ENCODE results near the gene CDKL1. TPM values are rescaled to one million over a fixed set of nuclear protein-coding genes. Genes with fewer than 3 reads are reported as not detected.

Gene CDKL1
- total and polyA plus RNA-seq, 2 of the 13 experiments (the other 11 are each of a cell fraction or from before 2014, with no cell fraction given), result 4.4 to 5.1 TPM

DNA sequence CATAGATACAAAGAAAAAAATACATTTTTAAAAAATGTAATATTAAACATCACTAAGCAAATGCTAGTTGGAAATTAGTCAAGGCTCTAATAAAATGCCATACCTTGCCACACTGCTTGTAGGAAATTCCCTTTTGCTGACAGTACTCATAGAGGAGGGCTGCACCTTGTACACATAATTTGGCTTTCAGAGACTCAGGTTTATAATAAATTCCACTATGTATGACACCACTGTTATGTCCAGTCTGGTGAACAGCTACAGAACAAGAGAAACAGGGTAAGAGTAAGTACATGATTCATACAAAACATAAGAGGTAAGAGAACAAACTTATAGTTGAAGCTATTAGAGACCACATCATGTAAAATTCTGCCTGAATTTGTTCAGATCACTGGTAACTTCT, 94.8 kb downstream of the CDKL1 start (continued):
- TF ChIP-seq JUNB (CRISPR knock-in tag; IDR thresholded peaks at IDR 0.05; ENCODE audit: borderline replicate concordance) (no peak), NFKBIZ (CRISPR knock-in tag; IDR thresholded peaks at IDR 0.05) (no peak)
- TF ChIP-seq, protein P1, sequence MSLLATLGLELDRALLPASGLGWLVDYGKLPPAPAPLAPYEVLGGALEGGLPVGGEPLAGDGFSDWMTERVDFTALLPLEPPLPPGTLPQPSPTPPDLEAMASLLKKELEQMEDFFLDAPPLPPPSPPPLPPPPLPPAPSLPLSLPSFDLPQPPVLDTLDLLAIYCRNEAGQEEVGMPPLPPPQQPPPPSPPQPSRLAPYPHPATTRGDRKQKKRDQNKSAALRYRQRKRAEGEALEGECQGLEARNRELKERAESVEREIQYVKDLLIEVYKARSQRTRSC (CRISPR knock-in tag; IDR thresholded peaks at IDR 0.05; ENCODE audit: low read depth), result no peak

- POLR2A ChIA-PET, result no interaction called here
Measured at GRCh38 chr14:50299585-50299984, 97.1 kb downstream of the CDKL1 start.

GRCh38 chr14:50290306-50290705, 106.4 kb downstream of the CDKL1 start:
- no peaks in the 10 kb centered on the region for H3K9me3 ChIP-seq (ENCODE audit: low read length)
- H3K27ac ChIP-seq (ENCODE audit: extremely low read length, insufficient read depth, low read length), result no peak overlapping the region
- WGBS (ENCODE audit: low lambda C conversion rate), result 80% methylated on average over 5 of the region's 5 CpGs
- intact Hi-C loops (cut with micrococcal nuclease; ENCODE audit: unreplicated experiment) (no loop called here), in situ Hi-C loops (cut with HindIII; ENCODE audit: extremely low pct_ligation_motif_present, low pct_unique_long_range_greater_than_20kb) (no loop called here)
- FAIRE-seq (no peak), ATAC-seq (no peak), DNase-seq (ENCODE audit: low spot score) (no peak)
- BruUV-seq (replicated peaks), result no TSS peak
- H3K4me3 ChIP-seq (replicated peaks in 1 of 3; ENCODE audit: insufficient read depth in 1 of 3, low read depth in 2 of 3, low read length in 3 of 3), result no peak overlapping the region
- H3K4me2 ChIP-seq (ENCODE audit: low read depth, low read length), result no peak overlapping the region
- CTCF ChIA-PET (ENCODE audit: low intra/inter-chr PET ratio, low total read pairs), result no interaction called here
- H3K9ac ChIP-seq (ENCODE audit: insufficient read depth, low read depth, low read length), result no peak overlapping the region
- H3K36me3 ChIP-seq (replicated peaks in 1 of 2; ENCODE audit: control insufficient read depth in 1 of 2, insufficient read depth in 2 of 2, low read length in 2 of 2), result peaks cover 0 to 3% of the 10 kb centered on the region in 2 experiments; a peak in 2 of 5 replicates
- POLR2A ChIA-PET, result no interaction called here
- no peak overlapping the region for H2AFZ ChIP-seq (ENCODE audit: low read length)
- no peaks in the 10 kb centered on the region for H3K27me3 ChIP-seq (ENCODE audit: control insufficient read depth in 1 of 2, insufficient read depth in 2 of 2, low read length in 2 of 2)
- no peaks in the 10 kb centered on the region for H4K20me1 ChIP-seq (ENCODE audit: insufficient read depth, low read length)
- no peaks in the 10 kb centered on the region for H3K79me2 ChIP-seq (ENCODE audit: insufficient read depth, low read length)
- H3K4me1 ChIP-seq (ENCODE audit: insufficient read depth, low read length), result no peaks in the 10 kb centered on the region
- TF ChIP-seq ZNF354B (CRISPR knock-in tag; IDR thresholded peaks at IDR 0.05) (no peak), HMGA1 (CRISPR knock-in tag; conservative IDR thresholded peaks at IDR 0.05) (no peak), ZBTB20 (CRISPR knock-in tag; IDR thresholded peaks at IDR 0.05; ENCODE audit: borderline replicate concordance, low read depth) (no peak), FOXO1 (CRISPR knock-in tag; IDR thresholded peaks at IDR 0.05) (no peak), ZNF773 (CRISPR knock-in tag; IDR thresholded peaks at IDR 0.05; ENCODE audit: borderline replicate concordance) (no peak)
- TF ChIP-seq, protein P2, sequence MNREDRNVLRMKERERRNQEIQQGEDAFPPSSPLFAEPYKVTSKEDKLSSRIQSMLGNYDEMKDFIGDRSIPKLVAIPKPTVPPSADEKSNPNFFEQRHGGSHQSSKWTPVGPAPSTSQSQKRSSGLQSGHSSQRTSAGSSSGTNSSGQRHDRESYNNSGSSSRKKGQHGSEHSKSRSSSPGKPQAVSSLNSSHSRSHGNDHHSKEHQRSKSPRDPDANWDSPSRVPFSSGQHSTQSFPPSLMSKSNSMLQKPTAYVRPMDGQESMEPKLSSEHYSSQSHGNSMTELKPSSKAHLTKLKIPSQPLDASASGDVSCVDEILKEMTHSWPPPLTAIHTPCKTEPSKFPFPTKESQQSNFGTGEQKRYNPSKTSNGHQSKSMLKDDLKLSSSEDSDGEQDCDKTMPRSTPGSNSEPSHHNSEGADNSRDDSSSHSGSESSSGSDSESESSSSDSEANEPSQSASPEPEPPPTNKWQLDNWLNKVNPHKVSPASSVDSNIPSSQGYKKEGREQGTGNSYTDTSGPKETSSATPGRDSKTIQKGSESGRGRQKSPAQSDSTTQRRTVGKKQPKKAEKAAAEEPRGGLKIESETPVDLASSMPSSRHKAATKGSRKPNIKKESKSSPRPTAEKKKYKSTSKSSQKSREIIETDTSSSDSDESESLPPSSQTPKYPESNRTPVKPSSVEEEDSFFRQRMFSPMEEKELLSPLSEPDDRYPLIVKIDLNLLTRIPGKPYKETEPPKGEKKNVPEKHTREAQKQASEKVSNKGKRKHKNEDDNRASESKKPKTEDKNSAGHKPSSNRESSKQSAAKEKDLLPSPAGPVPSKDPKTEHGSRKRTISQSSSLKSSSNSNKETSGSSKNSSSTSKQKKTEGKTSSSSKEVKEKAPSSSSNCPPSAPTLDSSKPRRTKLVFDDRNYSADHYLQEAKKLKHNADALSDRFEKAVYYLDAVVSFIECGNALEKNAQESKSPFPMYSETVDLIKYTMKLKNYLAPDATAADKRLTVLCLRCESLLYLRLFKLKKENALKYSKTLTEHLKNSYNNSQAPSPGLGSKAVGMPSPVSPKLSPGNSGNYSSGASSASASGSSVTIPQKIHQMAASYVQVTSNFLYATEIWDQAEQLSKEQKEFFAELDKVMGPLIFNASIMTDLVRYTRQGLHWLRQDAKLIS (CRISPR knock-in tag; IDR thresholded peaks at IDR 0.05), result no peak

More at GRCh38 chr14:50299585-50299984, 97.1 kb downstream of the CDKL1 start:
- TF ChIP-seq ZFP36 (IDR thresholded peaks at IDR 0.05; ENCODE audit: borderline replicate concordance, low read depth, low read length, partially characterized antibody) (no peak), GABPA (IDR thresholded peaks at IDR 0.05; ENCODE audit: low read depth, low read length) (no peak), GABPA (CRISPR knock-in tag; IDR thresholded peaks at IDR 0.05; ENCODE audit: low read depth) (no peak), MBD4 (IDR thresholded peaks at IDR 0.05; ENCODE audit: borderline replicate concordance, low read length) (no peak), KLF16 (CRISPR knock-in tag; IDR thresholded peaks at IDR 0.05) (no peak), MED8 (CRISPR knock-in tag; IDR thresholded peaks at IDR 0.05; ENCODE audit: insufficient replicate concordance) (no peak), SMAD1 (CRISPR knock-in tag; IDR thresholded peaks at IDR 0.05; ENCODE audit: borderline replicate concordance, low read depth) (no peak), ZBTB38 (CRISPR knock-in tag; IDR thresholded peaks at IDR 0.05) (no peak)
- no peak overlapping the region for H2AFZ ChIP-seq (ENCODE audit: low read length)
- no peak for ATAC-seq
- H3K9me3 ChIP-seq (ENCODE audit: low read length), result no peaks in the 10 kb centered on the region
- H3K27me3 ChIP-seq (ENCODE audit: control insufficient read depth in 1 of 2, insufficient read depth in 2 of 2, low read length in 2 of 2), result no peaks in the 10 kb centered on the region
- H3K4me1 ChIP-seq (ENCODE audit: insufficient read depth, low read length), result peaks cover 13% of the 10 kb centered on the region
- CTCF ChIA-PET (ENCODE audit: low intra/inter-chr PET ratio, low total read pairs), result no interaction called here
- H3K79me2 ChIP-seq (ENCODE audit: insufficient read depth, low read length), result no peaks in the 10 kb centered on the region
- DNase-seq (ENCODE audit: low spot score), result no peak
- no peak overlapping the region for H3K27ac ChIP-seq (ENCODE audit: extremely low read length, insufficient read depth, low read length)
- H3K9ac ChIP-seq (ENCODE audit: insufficient read depth, low read depth, low read length), result no peak overlapping the region
- in situ Hi-C loops (cut with HindIII; ENCODE audit: extremely low pct_ligation_motif_present, low pct_unique_long_range_greater_than_20kb), result no loop called here
- H4K20me1 ChIP-seq (ENCODE audit: insufficient read depth, low read length), result no peaks in the 10 kb centered on the region
- no peak overlapping the region for H3K4me3 ChIP-seq (replicated peaks in 1 of 3; ENCODE audit: insufficient read depth in 1 of 3, low read depth in 2 of 3, low read length in 3 of 3)
- WGBS (ENCODE audit: low lambda C conversion rate), result 98% methylated on average over 2 of the region's 2 CpGs
- intact Hi-C loops (cut with micrococcal nuclease; ENCODE audit: unreplicated experiment), result no loop called here
- H3K4me2 ChIP-seq (ENCODE audit: low read depth, low read length), result no peak overlapping the region
- FAIRE-seq, result no peak
- BruUV-seq (replicated peaks), result no TSS peak
- H3K36me3 ChIP-seq (replicated peaks in 1 of 2; ENCODE audit: control insufficient read depth in 1 of 2, insufficient read depth in 2 of 2, low read length in 2 of 2), result 0 out of 5 replicates have a peak, but pooled peaks cover 0 to 2% of the 10 kb centered on the region in 2 experiments
